Astrocyte of the cerebellum (primary cell): ENCODE data around the gene ZNF526.

ENCODE experiments used
- DNase-seq: peaks from one replicate; pipeline ENCODE4 v3.0.0-alpha.2; 2011; ENCODE audit warnings: low read depth
- H3K4me3 ChIP-seq: 2 replicates; pipeline ENCODE4 v1.5.1; 2011; ENCODE audit warnings: mild to moderate bottlenecking, low read depth, low read length, moderate library complexity
- in situ Hi-C: cut with HindIII; loops from 2 replicates; pipeline ENCODE4 v1.10.0; 2017; ENCODE audit warnings: low sequenced_read_pairs
- TF ChIP-seq, protein P1 (sequence below): IDR thresholded peaks from 2 replicates; pipeline ENCODE4 v1.5.1; 2012; ENCODE audit warnings: low read length, low read depth, moderate library complexity, mild to moderate bottlenecking; ENCODE audit errors: missing control alignments

The ZNF526 gene

DNA sequence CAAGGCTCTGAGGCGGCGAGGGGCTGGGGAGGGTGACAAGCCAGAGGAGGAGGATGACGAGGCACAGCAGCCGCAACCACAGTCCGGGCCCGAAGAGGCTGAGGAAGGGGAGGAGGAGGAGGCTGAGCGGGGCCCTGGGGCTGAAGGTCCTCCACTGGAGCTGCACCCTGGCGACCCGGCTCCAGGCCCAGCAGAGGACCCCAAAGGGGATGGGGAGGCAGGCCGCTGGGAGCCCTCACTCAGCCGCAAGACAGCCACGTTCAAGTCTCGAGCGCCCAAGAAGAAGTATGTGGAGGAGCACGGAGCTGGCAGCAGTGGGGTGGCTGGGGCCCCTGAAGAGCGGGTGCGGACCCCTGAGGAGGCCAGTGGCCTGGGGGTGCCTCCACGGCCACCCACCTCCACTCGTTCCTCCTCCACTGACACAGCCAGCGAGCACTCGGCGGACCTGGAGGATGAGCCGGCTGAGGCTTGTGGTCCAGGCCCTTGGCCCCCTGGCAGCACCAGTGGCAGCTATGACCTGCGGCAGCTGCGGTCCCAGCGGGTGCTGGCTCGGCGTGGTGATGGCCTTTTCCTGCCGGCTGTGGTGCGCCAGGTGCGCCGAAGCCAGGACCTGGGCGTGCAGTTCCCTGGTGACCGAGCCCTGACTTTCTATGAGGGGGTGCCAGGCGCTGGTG, 51.9 kb downstream of the ZNF526 start:
- no peak overlapping the region for H3K4me3 ChIP-seq
- no peak for DNase-seq
- TF ChIP-seq, protein P1, sequence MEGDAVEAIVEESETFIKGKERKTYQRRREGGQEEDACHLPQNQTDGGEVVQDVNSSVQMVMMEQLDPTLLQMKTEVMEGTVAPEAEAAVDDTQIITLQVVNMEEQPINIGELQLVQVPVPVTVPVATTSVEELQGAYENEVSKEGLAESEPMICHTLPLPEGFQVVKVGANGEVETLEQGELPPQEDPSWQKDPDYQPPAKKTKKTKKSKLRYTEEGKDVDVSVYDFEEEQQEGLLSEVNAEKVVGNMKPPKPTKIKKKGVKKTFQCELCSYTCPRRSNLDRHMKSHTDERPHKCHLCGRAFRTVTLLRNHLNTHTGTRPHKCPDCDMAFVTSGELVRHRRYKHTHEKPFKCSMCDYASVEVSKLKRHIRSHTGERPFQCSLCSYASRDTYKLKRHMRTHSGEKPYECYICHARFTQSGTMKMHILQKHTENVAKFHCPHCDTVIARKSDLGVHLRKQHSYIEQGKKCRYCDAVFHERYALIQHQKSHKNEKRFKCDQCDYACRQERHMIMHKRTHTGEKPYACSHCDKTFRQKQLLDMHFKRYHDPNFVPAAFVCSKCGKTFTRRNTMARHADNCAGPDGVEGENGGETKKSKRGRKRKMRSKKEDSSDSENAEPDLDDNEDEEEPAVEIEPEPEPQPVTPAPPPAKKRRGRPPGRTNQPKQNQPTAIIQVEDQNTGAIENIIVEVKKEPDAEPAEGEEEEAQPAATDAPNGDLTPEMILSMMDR = no peak
- in situ Hi-C loops = no loop called here

DNA sequence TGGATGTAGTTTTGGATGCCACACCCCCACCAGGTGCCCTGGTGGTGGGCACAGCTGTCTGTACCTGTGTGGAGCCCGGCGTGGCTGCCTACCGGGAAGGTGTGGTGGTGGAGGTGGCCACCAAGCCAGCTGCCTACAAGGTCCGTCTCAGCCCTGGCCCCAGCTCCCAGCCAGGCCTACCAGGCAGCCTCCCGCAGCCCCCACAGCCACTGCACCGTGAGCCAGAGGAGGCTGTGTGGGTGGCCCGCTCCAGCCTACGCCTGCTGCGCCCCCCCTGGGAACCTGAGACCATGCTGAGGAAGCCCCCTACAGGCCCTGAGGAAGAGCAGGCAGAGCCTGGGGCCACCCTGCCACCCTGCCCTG, 52.4 kb downstream of the ZNF526 start:
- in situ Hi-C loops = no loop called here
- TF ChIP-seq, protein P1 = no peak

DNA sequence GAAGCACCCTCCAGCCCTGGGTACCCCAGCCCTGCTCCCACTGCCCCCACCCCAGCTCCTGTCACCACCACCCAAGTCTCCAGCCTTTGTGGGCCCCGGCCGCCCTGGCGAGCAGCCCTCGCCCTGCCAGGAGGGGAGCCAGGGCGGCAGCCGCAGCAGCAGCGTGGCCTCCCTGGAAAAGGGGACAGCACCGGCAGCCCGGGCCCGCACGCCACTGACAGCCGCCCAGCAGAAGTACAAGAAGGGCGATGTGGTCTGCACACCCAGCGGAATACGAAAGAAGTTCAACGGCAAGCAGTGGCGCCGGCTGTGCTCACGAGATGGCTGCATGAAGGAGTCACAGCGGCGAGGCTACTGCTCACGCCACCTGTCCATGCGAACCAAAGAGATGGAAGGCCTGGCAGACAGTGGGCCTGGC, 52.9 kb downstream of the ZNF526 start:
- no peak overlapping the region for H3K4me3 ChIP-seq
- DNase-seq = no peak
- TF ChIP-seq, protein P1 = no peak
- in situ Hi-C loops = no loop called here

More for the DNA sequence above, 52.4 kb downstream of the ZNF526 start:
- no peak overlapping the region for H3K4me3 ChIP-seq
- no peak for DNase-seq

DNA sequence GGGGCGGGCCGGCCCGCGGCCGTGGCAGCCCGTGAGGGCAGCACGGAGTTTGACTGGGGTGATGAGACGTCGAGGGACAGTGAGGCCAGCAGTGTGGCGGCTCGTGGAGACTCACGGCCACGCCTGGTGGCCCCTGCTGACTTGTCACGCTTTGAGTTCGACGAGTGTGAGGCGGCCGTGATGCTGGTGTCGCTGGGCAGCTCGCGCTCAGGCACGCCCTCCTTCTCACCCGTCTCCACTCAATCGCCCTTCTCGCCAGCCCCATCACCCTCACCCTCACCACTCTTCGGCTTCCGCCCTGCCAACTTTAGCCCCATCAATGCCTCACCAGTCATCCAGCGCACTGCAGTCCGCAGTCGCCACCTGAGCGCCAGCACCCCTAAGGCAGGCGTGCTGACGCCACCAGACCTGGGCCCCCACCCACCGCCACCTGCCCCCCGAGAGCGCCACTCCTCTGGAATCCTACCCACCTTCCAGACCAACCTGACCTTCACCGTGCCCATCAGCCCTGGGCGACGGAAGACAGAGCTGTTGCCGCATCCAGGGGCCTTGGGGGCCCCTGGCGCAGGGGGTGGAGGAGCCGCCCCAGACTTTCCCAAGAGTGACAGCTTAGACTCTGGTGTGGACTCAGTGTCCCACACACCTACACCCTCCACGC, 53.4 kb downstream of the ZNF526 start:
- H3K4me3 ChIP-seq = no peak overlapping the region
- TF ChIP-seq, protein P1 = no peak
- no peak for DNase-seq
- in situ Hi-C loops = no loop called here

DNA sequence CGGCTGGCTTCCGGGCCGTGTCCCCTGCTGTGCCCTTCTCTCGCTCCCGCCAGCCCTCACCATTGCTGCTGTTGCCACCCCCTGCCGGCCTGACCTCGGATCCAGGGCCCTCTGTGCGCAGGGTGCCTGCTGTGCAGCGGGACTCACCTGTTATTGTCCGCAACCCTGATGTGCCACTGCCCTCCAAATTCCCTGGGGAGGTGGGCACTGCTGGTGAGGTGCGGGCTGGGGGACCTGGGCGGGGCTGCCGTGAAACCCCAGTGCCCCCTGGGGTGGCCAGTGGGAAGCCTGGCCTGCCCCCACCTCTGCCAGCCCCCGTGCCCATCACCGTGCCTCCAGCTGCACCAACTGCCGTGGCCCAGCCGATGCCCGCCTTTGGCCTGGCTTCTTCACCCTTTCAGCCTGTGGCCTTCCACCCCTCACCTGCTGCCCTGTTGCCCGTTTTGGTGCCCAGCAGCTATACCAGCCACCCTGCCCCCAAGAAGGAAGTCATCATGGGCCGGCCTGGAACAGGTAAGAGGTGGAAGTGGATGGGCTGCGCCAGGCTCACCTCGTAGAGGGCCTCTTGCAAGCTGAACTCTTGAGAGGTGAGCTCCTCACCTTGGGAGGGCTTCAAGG, 54.1 kb downstream of the ZNF526 start:
- no peak for DNase-seq
- TF ChIP-seq, protein P1 = no peak
- in situ Hi-C loops = no loop called here
- no peak overlapping the region for H3K4me3 ChIP-seq

DNA sequence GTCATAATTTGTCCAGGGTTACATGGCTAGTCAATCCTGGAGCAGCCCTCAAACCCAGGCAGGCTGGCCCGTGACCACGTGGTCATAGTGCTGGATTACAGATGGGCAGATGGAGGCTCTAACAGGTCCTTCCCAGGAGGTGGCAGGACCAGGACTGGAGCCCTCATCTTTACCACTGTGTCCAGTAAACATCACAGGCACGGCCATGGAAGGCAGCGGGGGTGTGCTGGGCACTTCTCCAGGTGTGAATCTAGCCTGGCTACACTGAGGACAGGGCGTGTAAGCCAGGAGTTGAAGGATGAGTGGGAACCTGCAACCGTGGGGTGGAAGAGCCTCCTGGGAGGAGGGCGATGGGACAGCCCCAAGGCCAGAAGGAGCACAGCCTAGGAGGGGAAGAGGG, 55.0 kb downstream of the ZNF526 start:
- TF ChIP-seq, protein P1 = no peak
- H3K4me3 ChIP-seq = no peak overlapping the region
- no peak for DNase-seq
- in situ Hi-C loops = no loop called here
